ENCODE measurements around the gene LDAH.

LDAH gene

DNA sequence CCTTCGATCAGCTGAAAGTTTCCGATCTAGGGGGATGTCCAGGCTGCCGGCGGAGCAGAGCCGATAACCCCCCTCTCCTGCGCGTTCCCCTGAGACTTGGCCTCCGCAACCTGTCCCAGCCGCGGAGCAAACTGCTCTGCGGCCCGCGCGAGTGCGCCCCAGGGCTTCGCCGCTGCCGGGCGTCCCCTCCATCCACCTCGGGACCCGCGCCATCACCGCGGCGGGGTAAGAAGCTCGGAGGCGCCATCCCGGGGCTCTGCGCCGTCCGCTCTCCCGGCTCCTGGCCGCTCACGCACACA lies 156.9 kb downstream of the LDAH start:
- no peak for DNase-seq

- no peak for DNase-seq
Observed at GRCh38 chr2:20665243-20666004, 157.5 kb downstream of the LDAH start.

DNA sequence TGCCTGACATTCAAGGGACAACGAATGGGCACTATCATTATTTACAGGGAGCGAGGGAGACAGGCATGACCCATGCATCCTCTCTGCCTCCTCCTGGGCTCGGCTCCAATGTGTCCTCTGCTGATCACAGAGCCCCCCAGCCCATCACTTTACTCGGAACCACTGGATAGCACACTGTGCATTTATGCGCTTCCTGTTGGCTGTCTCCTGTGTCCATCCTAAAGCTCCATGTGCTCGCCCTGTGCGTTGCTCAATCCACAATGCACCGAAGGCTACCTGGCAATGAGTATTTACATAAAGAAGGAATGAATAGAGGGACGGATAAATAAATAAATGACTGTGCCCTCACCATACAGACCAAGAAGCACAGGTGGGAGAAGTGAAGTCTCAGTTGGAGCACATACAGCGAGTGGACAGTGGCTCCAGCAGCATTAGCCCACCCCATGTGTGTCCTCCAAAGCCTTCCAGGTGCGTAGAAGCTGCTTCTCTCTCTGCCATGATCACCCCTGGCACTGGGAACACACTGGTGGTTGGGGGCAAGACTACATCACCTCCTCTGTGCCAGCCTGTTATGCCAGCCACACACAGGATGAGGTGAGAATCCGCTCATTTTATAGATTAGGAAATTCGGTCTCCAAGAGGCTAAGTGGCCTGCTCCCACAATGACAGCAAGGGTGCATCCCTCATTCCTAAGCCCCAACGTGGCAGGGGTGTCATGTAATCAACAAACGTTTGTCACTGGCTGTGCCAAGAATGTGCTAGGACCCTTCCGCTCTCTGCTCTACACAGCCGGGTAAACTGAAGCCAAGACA lies 158.3 kb downstream of the LDAH start:
- no peak for DNase-seq

DNA sequence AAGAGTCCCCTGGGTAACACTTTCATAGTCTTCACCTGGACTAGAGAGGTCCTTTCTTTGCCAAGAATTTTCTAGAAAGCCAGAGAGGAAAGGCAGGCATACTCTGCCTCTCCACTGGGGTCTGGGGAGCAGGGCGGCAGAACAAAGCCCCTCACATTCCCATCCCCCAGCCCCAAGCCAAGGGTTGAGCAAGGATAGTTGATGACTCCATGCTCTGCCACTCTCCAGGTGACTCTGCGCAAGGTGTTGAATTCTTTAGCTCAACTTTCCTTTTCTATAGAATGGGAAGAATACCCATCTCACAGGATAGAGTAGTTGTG lies 158.9 kb downstream of the LDAH start:
- no peak for DNase-seq

GRCh38 chr2:20663196-20664070 lies 159.5 kb downstream of the LDAH start:
- DNase-seq = no peak

- no peak for DNase-seq
Observed at GRCh38 chr2:20662308-20662937, 160.5 kb downstream of the LDAH start.

- DNase-seq = peak; percentile 63 to 72
Observed at GRCh38 chr2:20661421-20662307, 161.2 kb downstream of the LDAH start.

- DNase-seq = no peak
Observed at GRCh38 chr2:20660506-20661420, 162.1 kb downstream of the LDAH start.

DNA sequence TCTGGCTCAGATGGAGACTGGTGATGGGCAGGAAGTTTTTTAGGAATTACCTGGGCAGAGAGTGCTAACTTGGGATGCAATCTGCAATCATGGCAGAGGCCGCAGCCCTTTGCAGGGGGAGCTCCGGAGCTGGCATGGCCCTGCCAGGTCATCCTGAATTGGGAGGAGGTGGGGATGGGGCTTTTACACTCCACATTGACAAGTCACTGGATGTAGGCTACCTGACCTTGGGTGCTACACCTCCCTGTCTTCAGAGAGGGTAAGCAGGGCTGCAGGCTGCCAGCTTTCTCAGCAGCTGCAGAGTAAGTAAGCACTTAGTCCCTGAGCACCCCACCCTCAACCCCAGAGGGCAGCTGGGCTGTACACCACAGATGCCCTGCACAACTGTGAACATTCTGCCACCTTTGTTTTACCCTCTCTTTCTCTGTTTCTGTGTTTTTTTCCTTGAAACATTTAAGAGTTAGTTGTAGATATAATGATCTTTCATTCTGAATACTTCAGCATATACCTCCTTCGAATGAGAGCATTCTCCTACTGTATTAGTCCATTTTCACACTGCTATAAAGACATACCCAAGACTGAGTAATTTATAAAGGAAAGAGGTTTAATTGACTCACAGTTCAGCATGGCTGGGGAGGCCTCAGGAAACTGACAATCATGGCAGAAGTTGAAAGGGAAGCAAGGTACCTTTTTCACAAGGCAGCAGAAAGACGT lies 165.2 kb downstream of the LDAH start:
- DNase-seq = no peak

DNA sequence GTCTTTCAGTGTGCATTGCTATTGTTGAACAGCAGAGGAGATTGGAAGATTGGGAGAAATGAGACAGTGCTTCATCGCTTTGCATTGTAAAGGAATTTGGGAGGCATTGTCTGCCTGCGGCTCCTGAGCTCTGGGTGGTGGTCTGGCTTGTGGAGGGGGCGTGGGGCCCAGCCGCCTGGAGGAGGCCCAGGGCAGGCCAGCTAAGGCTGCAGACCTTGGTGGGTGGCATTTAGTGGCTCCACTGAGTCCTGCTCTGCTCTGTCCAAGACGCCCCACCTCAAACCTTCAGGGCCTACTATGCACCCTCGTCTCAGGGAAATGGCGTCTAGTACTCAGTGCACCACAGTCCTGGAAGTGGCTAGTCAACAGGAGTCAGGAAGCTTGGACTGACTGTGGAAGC lies 166.3 kb downstream of the LDAH start:
- DNase-seq = no peak

DNA sequence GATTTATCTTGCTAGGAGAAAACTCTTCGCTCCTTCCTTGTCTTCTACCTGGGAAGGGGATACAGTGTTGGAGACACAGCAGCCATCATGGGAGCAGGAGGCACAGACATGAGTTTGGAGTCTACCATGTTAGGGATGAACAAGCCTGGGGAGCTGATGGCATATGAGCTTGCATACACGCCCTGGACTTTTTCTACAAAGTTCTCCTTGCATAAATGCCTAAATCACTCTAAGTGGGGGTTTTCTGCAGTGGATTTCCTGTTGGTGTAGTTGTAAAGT lies 168.4 kb downstream of the LDAH start:
- no peak for DNase-seq

GRCh38 chr2:20653695-20654534 lies 169.0 kb downstream of the LDAH start:
- DNase-seq = no peak

DNA sequence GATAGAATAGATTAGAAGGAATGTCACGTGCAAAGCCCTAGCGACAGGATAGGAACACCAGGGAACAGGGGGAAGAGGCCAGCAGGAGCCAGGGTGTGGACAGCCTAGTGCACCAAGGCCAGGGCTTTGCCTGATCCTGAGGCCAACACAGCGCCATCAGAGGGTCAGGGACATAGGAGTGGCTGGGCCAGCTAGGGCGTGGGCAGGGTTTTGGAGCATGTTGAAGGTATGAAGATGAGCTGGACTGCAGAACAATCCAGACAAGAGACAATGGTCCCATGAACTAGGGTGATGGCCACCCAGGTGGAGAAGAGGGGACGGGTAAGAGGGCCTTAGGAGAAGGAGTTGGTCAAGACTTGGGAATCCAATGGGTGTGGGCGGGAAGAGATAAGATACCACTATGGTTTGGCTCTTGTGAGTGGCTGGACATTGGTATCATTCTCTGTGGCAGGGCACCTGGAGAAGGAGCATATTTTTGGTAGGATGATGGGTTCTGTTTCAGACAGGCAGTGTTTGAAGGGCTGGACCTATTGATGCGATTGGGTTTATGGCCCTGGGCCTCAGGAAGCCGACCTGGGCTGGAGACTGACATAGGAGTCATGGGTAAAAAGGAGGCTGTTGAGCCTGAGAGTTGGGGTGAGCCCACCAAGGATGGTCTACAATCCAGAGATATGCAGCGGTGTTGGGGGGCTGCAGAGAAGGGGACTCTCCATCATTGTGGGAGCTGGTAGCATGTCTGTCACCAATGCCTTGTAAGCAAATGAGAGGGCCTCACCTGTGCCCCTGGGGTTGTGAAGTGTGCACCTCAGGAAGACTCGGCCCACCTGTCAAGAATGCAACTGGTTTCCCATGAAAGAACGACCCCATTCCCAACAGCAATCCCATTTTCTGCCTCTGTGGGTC lies 170.0 kb downstream of the LDAH start:
- DNase-seq = no peak

DNA sequence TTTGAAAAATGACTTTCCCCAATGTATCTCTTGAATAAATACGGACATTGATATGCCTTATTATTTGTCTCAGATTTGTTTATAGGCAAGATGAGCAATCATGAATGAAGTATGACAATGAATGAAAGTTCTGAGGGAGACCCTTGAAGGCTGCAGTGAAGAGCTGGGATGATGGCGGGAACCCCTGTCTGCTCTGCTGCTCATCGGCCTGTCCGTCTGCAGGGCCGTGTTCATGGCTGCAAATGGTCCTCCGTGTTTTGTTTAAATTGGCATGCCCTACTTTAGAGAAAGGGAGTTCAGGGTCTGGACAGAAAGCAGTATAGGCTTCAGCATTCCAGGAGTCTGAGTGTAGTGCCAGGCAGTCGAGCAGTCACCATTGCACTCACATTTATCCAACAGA lies 170.8 kb downstream of the LDAH start:
- no peak for DNase-seq

GRCh38 chr2:20651731-20652099 lies 171.2 kb downstream of the LDAH start:
- no peak for DNase-seq

DNA sequence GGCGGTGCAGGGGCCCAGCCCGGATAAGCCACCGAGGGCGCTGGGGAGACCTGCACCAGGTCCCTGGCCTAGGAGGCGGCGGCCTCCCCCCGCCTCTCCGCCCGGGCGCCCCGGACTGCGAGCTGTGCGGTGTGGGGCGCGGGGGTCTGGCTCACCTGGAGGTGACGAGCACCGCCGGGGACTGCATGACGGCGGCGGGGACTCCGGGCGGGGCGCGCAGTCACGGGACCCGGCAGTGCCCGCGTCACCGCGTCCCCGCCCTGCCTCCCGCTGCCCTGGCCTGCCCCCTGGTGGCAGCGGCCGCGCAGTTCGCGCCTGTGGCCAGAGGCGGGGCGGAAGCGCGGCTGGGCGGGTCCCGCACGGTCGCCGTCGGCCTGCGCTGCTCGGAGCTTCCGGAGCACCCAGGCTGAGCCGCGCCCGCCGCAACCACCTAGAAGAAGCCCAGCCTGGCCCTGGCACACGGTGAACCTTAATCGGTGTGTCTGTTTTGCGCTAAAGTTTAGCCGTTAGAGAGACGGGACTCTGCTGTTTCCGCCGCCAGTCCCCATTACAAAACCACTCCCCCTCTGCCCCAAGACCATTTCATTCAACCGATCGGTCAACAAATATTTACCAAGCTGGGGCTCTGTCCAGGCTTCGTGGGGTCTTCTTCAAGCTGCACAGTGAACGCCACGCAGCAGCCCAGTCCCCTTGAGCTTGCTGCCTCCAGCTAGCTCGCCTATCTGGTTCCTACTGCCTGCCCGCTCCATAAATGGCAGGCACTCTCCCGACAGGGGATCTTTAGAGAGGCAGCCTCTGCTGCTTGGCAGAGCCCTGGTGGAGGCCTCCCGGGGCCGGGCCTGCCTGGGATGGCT lies 171.8 kb downstream of the LDAH start, which contains the start of gene HS1BP3:
TSS of gene HS1BP3 (minus strand) at position 222 of the 854 bp plus-strand sequence. CDS start at position 187, 35 bp downstream.
- DNase-seq = peak; percentile 66 to 77

DNA sequence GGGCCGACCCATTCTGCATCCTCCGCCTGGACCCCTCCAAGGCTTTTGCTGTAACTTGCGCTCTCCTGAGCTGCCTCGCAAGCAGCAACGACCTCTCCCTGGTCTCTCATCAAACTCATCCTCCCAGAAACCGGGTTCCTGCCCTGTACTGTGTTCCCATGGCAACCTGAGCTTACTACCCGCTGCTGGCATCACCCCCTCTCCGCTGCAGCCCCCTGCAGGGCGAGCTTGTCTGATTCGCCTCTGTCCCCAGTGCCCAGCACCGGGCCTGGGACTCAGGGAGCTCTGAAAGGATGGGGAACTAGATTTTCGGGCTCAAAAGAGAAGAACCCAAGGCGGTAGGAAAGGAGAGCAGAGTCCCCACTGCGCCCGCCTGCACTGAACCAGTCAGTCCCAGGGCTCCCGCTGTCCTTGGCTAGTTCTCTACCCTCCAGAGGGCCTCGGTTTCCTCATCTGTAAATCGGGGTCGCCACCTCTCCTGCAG lies 172.5 kb downstream of the LDAH start:
- DNase-seq = peak; percentile 45 to 46
